Mesenchymal stem cell (in vitro differentiated cells and primary cell): ENCODE measurements around the gene DCBLD1.

Source experiments
- DNase-seq: peaks from one replicate; pipeline ENCODE4 v3.0.0-alpha.2; 2013
- H2AFZ ChIP-seq: one replicate; pipeline ENCODE4 v1.6.1; 2013; ENCODE audit warnings: low read depth, mild to moderate bottlenecking, control low read depth, inconsistent platforms, low read length, moderate library complexity
- H2AK5ac ChIP-seq: 2 replicates; pipeline ENCODE4 v1.6.1; 2013; ENCODE audit warnings: low read length, moderate library complexity, mild to moderate bottlenecking, inconsistent platforms; ENCODE audit not compliant: severe bottlenecking
- H2BK120ac ChIP-seq: one replicate; pipeline ENCODE4 v1.6.1; 2013; ENCODE audit warnings: low read depth, mild to moderate bottlenecking, inconsistent platforms, low read length, moderate library complexity
- H2BK12ac ChIP-seq, 2 experiments: one replicate each; pipeline ENCODE4 v1.6.1; 2013; ENCODE audit warnings: inconsistent platforms in 2 of 2, low read length in 2 of 2, mild to moderate bottlenecking in 2 of 2, moderate library complexity in 2 of 2, control low read depth in 1 of 2
- H2BK15ac ChIP-seq: one replicate; pipeline ENCODE4 v1.6.1; 2013; ENCODE audit warnings: mild to moderate bottlenecking, low read depth, inconsistent platforms; ENCODE audit not compliant: poor library complexity, severe bottlenecking
- H2BK5ac ChIP-seq: 2 replicates; pipeline ENCODE4 v1.6.1; 2013; ENCODE audit warnings: low read depth, mild to moderate bottlenecking, low read length, control low read depth, inconsistent platforms; ENCODE audit not compliant: poor library complexity, severe bottlenecking
- H3K14ac ChIP-seq, 2 experiments: one replicate each; pipeline ENCODE4 v1.6.1; 2013; ENCODE audit warnings: inconsistent platforms in 2 of 2, low read length in 2 of 2, control low read depth in 1 of 2, mild to moderate bottlenecking in 1 of 2, moderate library complexity in 1 of 2
- H3K18ac ChIP-seq, 2 experiments: one replicate each; pipeline ENCODE4 v1.6.1; 2013; ENCODE audit warnings: inconsistent platforms in 2 of 2, low read length in 2 of 2, control low read depth in 1 of 2, low read depth in 1 of 2, mild to moderate bottlenecking in 1 of 2
- H3K23ac ChIP-seq, 2 experiments: one replicate each; pipeline ENCODE4 v1.6.1; 2013; ENCODE audit warnings: inconsistent platforms in 2 of 2, low read length in 2 of 2, mild to moderate bottlenecking in 2 of 2, moderate library complexity in 2 of 2, control low read depth in 1 of 2
- H3K27ac ChIP-seq: 2 replicates; pipeline ENCODE4 v1.5.1; 2013; ENCODE audit warnings: mild to moderate bottlenecking, moderate library complexity, low read length, control low read depth, inconsistent platforms; ENCODE audit not compliant: poor library complexity, severe bottlenecking
- H3K27me3 ChIP-seq, 2 experiments: 2 replicates each; pipeline versions ENCODE4 v1.6.1 to v1.7.0; 2013; ENCODE audit warnings: low read length in 2 of 2, mild to moderate bottlenecking in 2 of 2, moderate library complexity in 2 of 2, control low read depth in 1 of 2, inconsistent platforms in 1 of 2; ENCODE audit not compliant: control insufficient read depth in 1 of 2, insufficient read depth in 1 of 2
- H3K36me3 ChIP-seq, 2 experiments: 2 replicates each; pipeline versions ENCODE4 v1.6.1 to v1.7.0; 2013; ENCODE audit warnings: low read length in 2 of 2, control low read depth in 1 of 2, inconsistent platforms in 1 of 2, low read depth in 1 of 2, mild to moderate bottlenecking in 1 of 2; ENCODE audit not compliant: insufficient read depth in 2 of 2, control insufficient read depth in 1 of 2
- H3K4ac ChIP-seq, 2 experiments: one replicate each; pipeline ENCODE4 v1.6.1; 2013; ENCODE audit warnings: inconsistent platforms in 2 of 2, low read length in 2 of 2, mild to moderate bottlenecking in 2 of 2, moderate library complexity in 2 of 2, control low read depth in 1 of 2, low read depth in 1 of 2
- H3K4me1 ChIP-seq: 2 replicates; pipeline ENCODE4 v1.6.1; 2013; ENCODE audit warnings: low read depth, low read length, control low read depth; ENCODE audit not compliant: control insufficient read depth, insufficient read depth
- H3K4me2 ChIP-seq: 2 replicates; pipeline ENCODE4 v1.6.1; 2013; ENCODE audit warnings: low read length, mild to moderate bottlenecking, inconsistent platforms; ENCODE audit not compliant: poor library complexity, severe bottlenecking
- H3K4me3 ChIP-seq, 2 experiments: 2 replicates each; pipeline versions ENCODE4 v1.5.1 to v1.7.0; 2013; ENCODE audit warnings: low read length in 2 of 2, mild to moderate bottlenecking in 2 of 2, control low read depth in 1 of 2, low read depth in 1 of 2; ENCODE audit not compliant: insufficient read depth in 1 of 2
- H3K79me1 ChIP-seq: replicated peaks from 2 replicates; pipeline ENCODE4 v1.6.1; 2013; ENCODE audit warnings: mild to moderate bottlenecking, control low read depth, low read length, inconsistent platforms; ENCODE audit not compliant: poor library complexity, severe bottlenecking
- H3K9ac ChIP-seq: 2 replicates; pipeline ENCODE4 v1.7.0; 2013; ENCODE audit warnings: mild to moderate bottlenecking, low read length, moderate library complexity
- H3K9me3 ChIP-seq: 2 replicates; pipeline ENCODE4 v1.7.0; 2013; ENCODE audit warnings: mild to moderate bottlenecking, low read length; ENCODE audit not compliant: control insufficient read depth
- H4K8ac ChIP-seq: one replicate; pipeline ENCODE4 v1.6.1; 2013; ENCODE audit warnings: inconsistent platforms, mild to moderate bottlenecking, low read length, moderate library complexity
- H4K91ac ChIP-seq: one replicate; pipeline ENCODE4 v1.6.1; 2013; ENCODE audit warnings: mild to moderate bottlenecking, low read length, inconsistent platforms
- WGBS: methylation state at CpG from one replicate; pipeline ENCODE4 v1.1.7; 2013; ENCODE audit warnings: mixed read lengths; 5-methylcytosine and 5-hydroxymethylcytosine counted together

The DCBLD1 gene

GRCh38 chr6:117483645-117484016, 1.2 kb downstream of the DCBLD1 start:
- Histone ChIP-seq H3K23ac (no peak overlapping the region), H2BK15ac (no peak overlapping the region), H2BK120ac (no peak overlapping the region), H3K27ac (peak overlapping the region; percentile 20), H3K27me3 (no peaks in the 10 kb centered on the region), H3K4ac (no peak overlapping the region), H3K18ac (peak overlapping the region; percentile 94 to 99), H3K9ac (peak overlapping the region; percentile 92), H3K4me2 (peak overlapping the region; percentile 77), H3K14ac (no peak overlapping the region), H4K8ac (no peak overlapping the region), H3K4me3 (peak overlapping the region; percentile 86 to 92), H2AFZ (no peak overlapping the region), H3K4me1 (peaks cover 7% of the 10 kb centered on the region), H3K9me3 (no peaks in the 10 kb centered on the region), H3K36me3 (peaks cover 0 to 9% of the 10 kb centered on the region in 2 experiments), H4K91ac (peak overlapping the region; percentile 34), H2AK5ac (no peak overlapping the region), H3K79me1 (no peaks in the 10 kb centered on the region), H2BK12ac (no peak overlapping the region), H2BK5ac (peak overlapping the region; percentile 46)
- peak; percentile 68 for DNase-seq
- WGBS: 0% methylated on average over 5 of the region's 7 CpGs

- Histone ChIP-seq H4K91ac (no peak overlapping the region), H2BK12ac (no peak overlapping the region), H2BK15ac (no peak overlapping the region), H3K27ac (no peak overlapping the region), H3K4me2 (peak overlapping the region; percentile 77), H3K9ac (peak overlapping the region; percentile 92), H3K4me3 (peak overlapping the region; percentile 43 to 92), H3K14ac (no peak overlapping the region), H2BK120ac (no peak overlapping the region), H3K36me3 (peaks cover 0 to 9% of the 10 kb centered on the region in 2 experiments), H2AFZ (no peak overlapping the region), H3K23ac (no peak overlapping the region), H3K9me3 (no peaks in the 10 kb centered on the region), H3K4me1 (peaks cover 7% of the 10 kb centered on the region), H2BK5ac (no peak overlapping the region), H3K18ac (peak overlapping the region in 1 of 2 experiments; percentile 23), H4K8ac (no peak overlapping the region), H2AK5ac (no peak overlapping the region), H3K27me3 (no peaks in the 10 kb centered on the region), H3K4ac (no peak overlapping the region), H3K79me1 (no peaks in the 10 kb centered on the region)
- DNase-seq: no peak
- WGBS: 87% methylated on average over 4 of the region's 8 CpGs
Measured at GRCh38 chr6:117484052-117484646, 1.7 kb downstream of the DCBLD1 start.

- no peak for DNase-seq
- peak overlapping the region; percentile 0 for H3K4me2 ChIP-seq
- H2AK5ac ChIP-seq: no peak overlapping the region
- H2BK12ac ChIP-seq: no peak overlapping the region
- no peak overlapping the region for H2AFZ ChIP-seq
- no peaks in the 10 kb centered on the region for H3K9me3 ChIP-seq
- H3K27ac ChIP-seq: no peak overlapping the region
- no peak overlapping the region for H2BK15ac ChIP-seq
- H3K4me3 ChIP-seq: no peak overlapping the region
- no peak overlapping the region for H4K8ac ChIP-seq
- no peak overlapping the region for H3K14ac ChIP-seq
- H3K79me1 ChIP-seq: no peaks in the 10 kb centered on the region
- H3K4ac ChIP-seq: no peak overlapping the region
- no peak overlapping the region for H2BK120ac ChIP-seq
- H2BK5ac ChIP-seq: no peak overlapping the region
- no peaks in the 10 kb centered on the region for H3K27me3 ChIP-seq
- peaks cover 0 to 9% of the 10 kb centered on the region in 2 experiments for H3K36me3 ChIP-seq
- no peak overlapping the region for H3K23ac ChIP-seq
- no peak overlapping the region for H3K9ac ChIP-seq
- H4K91ac ChIP-seq: no peak overlapping the region
- peaks cover 7% of the 10 kb centered on the region for H3K4me1 ChIP-seq
- H3K18ac ChIP-seq: no peak overlapping the region
Measured at GRCh38 chr6:117485433-117485832, 3.0 kb downstream of the DCBLD1 start.

GRCh38 chr6:117487821-117488220, 5.3 kb downstream of the DCBLD1 start:
- H2BK12ac ChIP-seq: no peak overlapping the region
- H3K9ac ChIP-seq: no peak overlapping the region
- no peaks in the 10 kb centered on the region for H3K27me3 ChIP-seq
- no peak overlapping the region for H2BK5ac ChIP-seq
- H3K23ac ChIP-seq: no peak overlapping the region
- H4K91ac ChIP-seq: no peak overlapping the region
- H2AK5ac ChIP-seq: no peak overlapping the region
- no peak overlapping the region for H3K18ac ChIP-seq
- peak; percentile 94 for DNase-seq
- H4K8ac ChIP-seq: no peak overlapping the region
- peaks cover 0 to 9% of the 10 kb centered on the region in 2 experiments for H3K36me3 ChIP-seq
- no peak overlapping the region for H2AFZ ChIP-seq
- H3K14ac ChIP-seq: no peak overlapping the region
- 76% methylated on average over 7 of the region's 7 CpGs for WGBS
- no peaks in the 10 kb centered on the region for H3K9me3 ChIP-seq
- peaks cover 4% of the 10 kb centered on the region for H3K4me1 ChIP-seq
- H3K4me2 ChIP-seq: no peak overlapping the region
- no peak overlapping the region for H3K4ac ChIP-seq
- H3K4me3 ChIP-seq: no peak overlapping the region
- H3K27ac ChIP-seq: no peak overlapping the region
- H2BK15ac ChIP-seq: peak overlapping the region; percentile 33
- no peaks in the 10 kb centered on the region for H3K79me1 ChIP-seq
- H2BK120ac ChIP-seq: no peak overlapping the region
